Measurements from ENCODE around the gene VPS11. TPM values are rescaled to one million over a fixed set of nuclear protein-coding genes. Genes with fewer than 3 reads are reported as not detected.

The VPS11 gene
- total RNA-seq, 1 donor from 2014 or later, result 30.1 TPM

DNA sequence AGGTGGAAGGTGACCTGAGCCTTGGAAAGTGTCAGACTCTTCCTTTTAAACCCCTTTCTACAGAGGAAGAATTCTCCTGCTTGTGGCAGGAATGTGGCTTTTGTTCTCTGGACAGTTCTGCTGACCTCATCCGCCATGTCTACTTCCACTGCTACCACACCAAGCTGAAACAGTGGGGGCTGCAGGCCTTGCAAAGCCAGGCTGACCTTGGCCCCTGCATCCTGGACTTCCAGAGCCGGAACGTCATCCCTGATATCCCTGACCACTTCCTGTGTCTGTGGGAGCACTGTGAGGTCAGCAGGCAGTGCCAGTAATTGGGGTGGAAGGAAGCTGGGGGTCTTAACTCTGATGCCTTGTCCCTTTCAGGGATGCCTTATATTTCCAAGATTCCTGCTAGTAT, 63.0 kb downstream of the VPS11 start:
- TF ChIP-seq, protein P1, sequence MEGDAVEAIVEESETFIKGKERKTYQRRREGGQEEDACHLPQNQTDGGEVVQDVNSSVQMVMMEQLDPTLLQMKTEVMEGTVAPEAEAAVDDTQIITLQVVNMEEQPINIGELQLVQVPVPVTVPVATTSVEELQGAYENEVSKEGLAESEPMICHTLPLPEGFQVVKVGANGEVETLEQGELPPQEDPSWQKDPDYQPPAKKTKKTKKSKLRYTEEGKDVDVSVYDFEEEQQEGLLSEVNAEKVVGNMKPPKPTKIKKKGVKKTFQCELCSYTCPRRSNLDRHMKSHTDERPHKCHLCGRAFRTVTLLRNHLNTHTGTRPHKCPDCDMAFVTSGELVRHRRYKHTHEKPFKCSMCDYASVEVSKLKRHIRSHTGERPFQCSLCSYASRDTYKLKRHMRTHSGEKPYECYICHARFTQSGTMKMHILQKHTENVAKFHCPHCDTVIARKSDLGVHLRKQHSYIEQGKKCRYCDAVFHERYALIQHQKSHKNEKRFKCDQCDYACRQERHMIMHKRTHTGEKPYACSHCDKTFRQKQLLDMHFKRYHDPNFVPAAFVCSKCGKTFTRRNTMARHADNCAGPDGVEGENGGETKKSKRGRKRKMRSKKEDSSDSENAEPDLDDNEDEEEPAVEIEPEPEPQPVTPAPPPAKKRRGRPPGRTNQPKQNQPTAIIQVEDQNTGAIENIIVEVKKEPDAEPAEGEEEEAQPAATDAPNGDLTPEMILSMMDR (IDR thresholded peaks at IDR 0.05), result no peak
- DNase-seq (ENCODE audit: low spot score), result no peak
- Mint-ChIP-seq H3K4me1 (ENCODE audit: low read depth) (no peaks in the 10 kb centered on the region), H3K4me3 (ENCODE audit: unreplicated experiment) (no peak overlapping the region), H3K9me3 (ENCODE audit: low read depth) (no peaks in the 10 kb centered on the region), H3K27ac (ENCODE audit: unreplicated experiment) (no peak overlapping the region), H3K36me3 (ENCODE audit: low read depth) (peaks cover 37% of the 10 kb centered on the region), H3K27me3 (ENCODE audit: low read depth) (no peaks in the 10 kb centered on the region)

Small RNAs within 50 kb of the gene (microRNA-seq; reads per million reads assigned to microRNA genes)
- not detected for gene MIR3656 (ENCODE audit: borderline number of aligned reads)

Other genes with a start within 250 kb of the VPS11 start
- gene CXCR5, start 183.9 kb upstream of the VPS11 start, total RNA-seq, result 0.07 to 0.27 TPM in 2 of 3 replicates, not detected in the other
- 131 to 145 TPM (median 138 TPM) in 3 replicates for gene BCL9L, start 141.9 kb upstream of the VPS11 start, total RNA-seq
- gene UPK2, start 111.5 kb upstream of the VPS11 start, total RNA-seq, result 0.22 to 0.63 TPM (median 0.38 TPM) in 3 replicates
- gene FOXR1, start 96.1 kb upstream of the VPS11 start, total RNA-seq, result not detected in 3 replicates
- gene CENATAC, start 69.7 kb upstream of the VPS11 start, total RNA-seq, result 16.6 to 30.0 TPM (median 16.7 TPM) in 3 replicates
- 600 to 777 TPM (median 609 TPM) in 3 replicates for gene RPS25, start 49.5 kb upstream of the VPS11 start, total RNA-seq
- 73.0 to 78.8 TPM (median 75.0 TPM) in 3 replicates for gene TRAPPC4, start 49.1 kb upstream of the VPS11 start, total RNA-seq
- gene SLC37A4, start 36.9 kb upstream of the VPS11 start, total RNA-seq, result 13.6 to 15.6 TPM (median 13.9 TPM) in 3 replicates
- gene HYOU1, start 10.6 kb upstream of the VPS11 start, total RNA-seq, result 213 to 227 TPM (median 214 TPM) in 3 replicates
- 16.1 to 21.3 TPM (median 16.7 TPM) in 3 replicates for gene HMBS, start 17.1 kb downstream of the VPS11 start, total RNA-seq
- 37.0 to 58.2 TPM (median 41.2 TPM) in 3 replicates for gene DPAGT1, start 34.0 kb downstream of the VPS11 start, total RNA-seq
- gene C2CD2L, start 39.5 kb downstream of the VPS11 start, total RNA-seq, result 11.8 to 13.2 TPM (median 12.1 TPM) in 3 replicates
- gene HINFP, start 53.8 kb downstream of the VPS11 start, total RNA-seq, result 16.9 to 22.9 TPM (median 21.9 TPM) in 3 replicates
- gene ABCG4, start 81.2 kb downstream of the VPS11 start, total RNA-seq, result 0.80 to 2.5 TPM (median 2.0 TPM) in 3 replicates
- 13.0 to 20.1 TPM (median 19.2 TPM) in 3 replicates for gene NLRX1, start 100.9 kb downstream of the VPS11 start, total RNA-seq
- gene NHERF4, start 117.7 kb downstream of the VPS11 start, total RNA-seq, result not detected in 3 replicates
- 17.8 to 25.8 TPM (median 25.5 TPM) in 3 replicates for gene CBL, start 138.5 kb downstream of the VPS11 start, total RNA-seq
- gene MCAM, start 249.3 kb downstream of the VPS11 start, total RNA-seq, result 170 to 527 TPM (median 509 TPM) in 3 replicates